ELF-1 (cell line): ENCODE data around the gene TMEM218.
"Not testable (repeated sequence)": the region's sequence is repeated elsewhere in the genome, so short reads cannot be mapped to it uniquely, and the experiment has no call there.

Source experiments
- DNase-seq: peaks from one replicate; pipeline ENCODE4 v3.0.0-alpha.2; 2016; ENCODE audit warnings: low read depth, low spot score

The TMEM218 gene

GRCh38 chr11:125056111-125056510 is 55.3 kb downstream of the TMEM218 start:
- DNase-seq: not testable (repeated sequence)

- DNase-seq: no peak
Observed at GRCh38 chr11:125055107-125055715, 56.2 kb downstream of the TMEM218 start.

DNA sequence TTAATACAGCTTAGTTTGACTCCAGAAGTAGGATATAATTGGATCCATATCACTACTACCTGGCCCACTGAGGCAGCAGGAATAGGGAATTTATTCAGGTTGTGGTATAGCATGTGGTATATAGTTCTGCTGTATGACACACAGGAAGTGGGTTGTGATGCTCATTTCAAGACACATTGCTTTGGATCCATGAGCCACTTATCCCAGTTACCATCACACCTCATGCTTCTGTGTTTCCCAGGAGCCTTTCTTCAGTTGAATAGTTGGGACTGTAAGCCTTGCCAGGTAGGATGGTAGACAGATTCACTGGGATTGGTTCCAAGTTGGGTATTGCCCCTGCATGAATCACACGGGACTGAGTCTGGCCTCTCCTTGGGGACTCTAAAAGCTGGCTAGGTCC is 58.3 kb downstream of the TMEM218 start:
- no peak for DNase-seq

GRCh38 chr11:125052047-125052446 is 59.4 kb downstream of the TMEM218 start:
- no peak for DNase-seq

DNA sequence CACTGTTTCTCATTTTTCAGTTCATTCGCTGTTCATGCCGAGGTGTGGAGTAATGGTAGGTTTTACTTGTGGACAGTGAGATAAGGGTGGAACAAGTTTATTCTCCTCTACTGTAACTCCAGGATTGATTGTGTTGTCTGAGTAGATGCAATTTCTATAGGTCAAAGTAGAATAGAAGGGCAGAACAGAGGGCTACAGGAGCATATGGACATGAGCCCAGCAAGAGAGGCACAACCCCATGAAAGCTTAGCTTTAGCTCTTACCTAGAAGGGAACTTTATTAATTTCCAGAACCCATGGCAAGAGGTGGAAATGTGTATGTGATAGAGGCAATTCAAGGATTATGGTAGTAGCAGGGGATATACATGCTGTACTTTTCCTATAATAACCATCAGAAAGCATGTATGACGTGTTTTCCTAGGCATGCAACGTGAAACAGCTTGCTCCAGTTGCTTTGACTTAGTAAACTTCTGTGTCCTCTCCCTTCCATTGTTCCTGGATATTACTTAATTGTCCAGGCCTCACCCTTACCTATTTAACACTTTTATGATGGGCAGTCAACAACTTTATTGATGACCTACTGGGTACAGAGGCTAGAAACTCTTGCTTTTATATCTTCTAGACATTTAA is 62.1 kb downstream of the TMEM218 start:
- DNase-seq: no peak
